GM23248 (cell line): Measurements from ENCODE around the gene TBX21.

ENCODE experiments used
- EZH2 ChIP-seq: fragments of 200-600 bp; sonication (generic); IDR thresholded peaks from 2 replicates; pipeline ENCODE4 v1.6.1; 2018; ENCODE audit warnings: antibody characterized with exemption, mild to moderate bottlenecking; ENCODE audit not compliant: insufficient read depth, poor library complexity, severe bottlenecking
- EZH2phosphoT487 ChIP-seq: fragments of 200-600 bp; sonication (generic); IDR thresholded peaks from 2 replicates; pipeline ENCODE4 v1.6.1; 2018; ENCODE audit warnings: antibody characterized with exemption, moderate library complexity, mild to moderate bottlenecking, low read depth; ENCODE audit not compliant: insufficient read depth

DNA sequence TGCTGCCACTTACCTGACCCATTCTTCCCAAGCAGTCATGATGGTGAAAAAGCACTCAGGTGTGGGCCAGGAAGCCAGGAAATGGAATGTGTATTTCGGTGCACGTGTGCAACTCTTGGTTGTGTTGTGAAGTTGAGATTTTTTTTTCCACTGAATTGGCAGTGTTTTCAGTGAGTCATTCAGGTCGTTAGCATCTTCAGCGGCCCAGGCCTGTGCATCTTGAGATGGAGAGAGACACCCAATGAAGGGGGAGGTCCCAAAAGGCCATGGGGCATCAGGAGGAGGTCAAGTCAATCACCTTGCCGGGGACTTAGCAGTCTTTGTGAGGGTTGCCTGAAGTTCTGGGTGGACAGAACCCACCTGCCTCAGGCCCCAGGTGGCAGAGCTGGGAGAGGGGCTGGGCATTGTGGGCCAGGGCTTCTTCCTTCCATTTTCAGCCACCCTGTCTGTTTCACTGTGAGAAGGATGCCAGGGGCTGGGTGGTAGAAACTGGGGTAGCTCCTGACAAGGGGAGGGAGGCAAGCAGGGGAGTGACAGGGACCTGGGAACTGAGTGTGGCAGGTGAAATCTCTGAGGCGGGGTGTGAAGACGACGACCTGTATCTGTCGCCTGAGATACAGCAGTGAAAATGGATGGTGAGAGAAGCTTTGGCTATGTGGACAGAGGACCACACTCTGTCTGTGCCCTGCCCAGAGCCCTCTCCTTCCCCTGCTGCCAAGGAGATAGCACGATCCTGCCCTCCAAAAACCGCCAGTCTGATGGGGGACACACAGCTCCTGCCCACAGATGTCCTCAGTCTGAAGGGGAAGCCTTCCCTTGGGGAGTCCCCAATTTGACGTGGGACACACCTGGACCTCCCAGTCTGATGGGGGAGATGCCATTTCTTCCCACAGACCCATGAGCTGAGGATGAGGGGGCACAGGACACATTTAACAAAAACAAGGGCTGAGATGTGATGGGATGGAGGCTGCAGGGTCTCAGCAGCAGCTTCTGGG lies 27.2 kb upstream of the TBX21 start:
- no peak for TF ChIP-seq EZH2
- TF ChIP-seq EZH2phosphoT487, result no peak
